Large intestine (tissue), 3 donors: ENCODE measurements around the gene RBM43. TPM values are rescaled to one million over a fixed set of nuclear protein-coding genes. Genes with fewer than 3 reads are reported as not detected.
A peak's percentile ranks its signal among the peaks of the same experiment; 100 is the strongest.

ENCODE experiments used
- DNase-seq, 2 donors: peaks; one replicate each; pipeline versions ENCODE4 v3.0.0 to v3.0.0-alpha.2; 2013
- H3K27ac ChIP-seq: one replicate; pipeline ENCODE4 v1.5.1; 2013; ENCODE audit warnings: low read length
- H3K27me3 ChIP-seq: 2 replicates; pipeline ENCODE4 v1.6.1; 2013; ENCODE audit warnings: low read length; ENCODE audit not compliant: control insufficient read depth, insufficient read depth
- H3K36me3 ChIP-seq: 2 replicates; pipeline ENCODE4 v1.6.1; 2013; ENCODE audit warnings: low read length; ENCODE audit not compliant: control insufficient read depth, insufficient read depth
- H3K4me1 ChIP-seq: one replicate; pipeline ENCODE4 v1.6.1; 2013; ENCODE audit warnings: low read length; ENCODE audit not compliant: control insufficient read depth, insufficient read depth
- H3K4me3 ChIP-seq: one replicate; pipeline ENCODE4 v1.5.1; 2013; ENCODE audit warnings: low read length
- H3K9me3 ChIP-seq: one replicate; pipeline ENCODE4 v1.6.1; 2013; ENCODE audit warnings: mild to moderate bottlenecking, low read depth, low read length, moderate library complexity; ENCODE audit not compliant: control insufficient read depth
- WGBS: methylation state at CpG from one replicate; pipeline ENCODE4 v1.1.5; 2013; ENCODE audit warnings: low lambda C conversion rate; ENCODE audit not compliant: insufficient coverage; 5-methylcytosine and 5-hydroxymethylcytosine counted together
- polyA plus RNA-seq: library from polyadenylated mRNA; unstranded; fragments of 120-200 nt; gene quantifications from one replicate; pipeline ENCODE4 v1.2.1, GENCODE V29; 2013

Gene RBM43
- polyA plus RNA-seq, 1 donor: 5.0 TPM

GRCh38 chr2:151292546-151292945, 30.9 kb upstream of the RBM43 start:
- Histone ChIP-seq H3K9me3 (peaks cover 7% of the 10 kb centered on the region), H3K4me3 (no peak overlapping the region), H3K27me3 (no peaks in the 10 kb centered on the region), H3K36me3 (no peaks in the 10 kb centered on the region), H3K4me1 (no peaks in the 10 kb centered on the region), H3K27ac (no peak overlapping the region)
- DNase-seq: no peak

- H3K4me3 ChIP-seq: no peak overlapping the region
- H3K36me3 ChIP-seq: no peaks in the 10 kb centered on the region
- WGBS: 100% methylated on average over 1 of the region's 2 CpGs
- H3K27me3 ChIP-seq: no peaks in the 10 kb centered on the region
- DNase-seq: no peak
- peaks cover 7% of the 10 kb centered on the region for H3K9me3 ChIP-seq
- H3K4me1 ChIP-seq: no peaks in the 10 kb centered on the region
- H3K27ac ChIP-seq: no peak overlapping the region
These were observed 30.5 kb upstream of the RBM43 start for GRCh38 chr2:151292141-151292540.

- no peaks in the 10 kb centered on the region for H3K4me1 ChIP-seq
- no peak overlapping the region for H3K4me3 ChIP-seq
- no peak overlapping the region for H3K27ac ChIP-seq
- peaks cover 7% of the 10 kb centered on the region for H3K9me3 ChIP-seq
- no peaks in the 10 kb centered on the region for H3K27me3 ChIP-seq
- DNase-seq: no peak
- no peaks in the 10 kb centered on the region for H3K36me3 ChIP-seq
These were observed 29.6 kb upstream of the RBM43 start for GRCh38 chr2:151291224-151291623.

- H3K27me3 ChIP-seq: no peaks in the 10 kb centered on the region
- H3K27ac ChIP-seq: peak overlapping the region; percentile 96
- no peaks in the 10 kb centered on the region for H3K36me3 ChIP-seq
- H3K9me3 ChIP-seq: peaks cover 3% of the 10 kb centered on the region
- no peak for DNase-seq
- 42% methylated on average over 3 of the region's 9 CpGs for WGBS
- H3K4me3 ChIP-seq: peak overlapping the region; percentile 56
- H3K4me1 ChIP-seq: no peaks in the 10 kb centered on the region
These were observed 28.6 kb upstream of the RBM43 start for GRCh38 chr2:151289972-151290866.

GRCh38 chr2:151287513-151288250, 26.0 kb upstream of the RBM43 start:
- WGBS: no CpG with 5 or more reads among the region's 5 CpGs
- H3K4me3 ChIP-seq: no peak overlapping the region
- H3K36me3 ChIP-seq: no peaks in the 10 kb centered on the region
- no peak for DNase-seq
- H3K27ac ChIP-seq: no peak overlapping the region
- H3K27me3 ChIP-seq: no peaks in the 10 kb centered on the region
- H3K9me3 ChIP-seq: peaks cover 3% of the 10 kb centered on the region
- no peaks in the 10 kb centered on the region for H3K4me1 ChIP-seq

- no peak for DNase-seq
- no CpG with 5 or more reads among the region's 4 CpGs for WGBS
- H3K27me3 ChIP-seq: no peaks in the 10 kb centered on the region
- H3K36me3 ChIP-seq: peaks cover 26% of the 10 kb centered on the region
- H3K9me3 ChIP-seq: no peaks in the 10 kb centered on the region
- no peaks in the 10 kb centered on the region for H3K4me1 ChIP-seq
- H3K27ac ChIP-seq: no peak overlapping the region
- no peak overlapping the region for H3K4me3 ChIP-seq
These were observed 20.7 kb upstream of the RBM43 start for GRCh38 chr2:151282401-151282800.

GRCh38 chr2:151280271-151280670, 18.6 kb upstream of the RBM43 start:
- WGBS: 0% methylated on average over 1 of the region's 4 CpGs
- H3K27me3 ChIP-seq: no peaks in the 10 kb centered on the region
- no peak overlapping the region for H3K27ac ChIP-seq
- no peaks in the 10 kb centered on the region for H3K9me3 ChIP-seq
- no peaks in the 10 kb centered on the region for H3K4me1 ChIP-seq
- no peak for DNase-seq
- no peak overlapping the region for H3K4me3 ChIP-seq
- peaks cover 34% of the 10 kb centered on the region for H3K36me3 ChIP-seq

GRCh38 chr2:151278487-151278886, 16.8 kb upstream of the RBM43 start:
- DNase-seq: no peak
- no peak overlapping the region for H3K4me3 ChIP-seq
- H3K27ac ChIP-seq: no peak overlapping the region
- no peaks in the 10 kb centered on the region for H3K4me1 ChIP-seq
- no peaks in the 10 kb centered on the region for H3K9me3 ChIP-seq
- no CpG with 5 or more reads among the region's 2 CpGs for WGBS
- no peaks in the 10 kb centered on the region for H3K27me3 ChIP-seq
- H3K36me3 ChIP-seq: peaks cover 37% of the 10 kb centered on the region

- no CpG with 5 or more reads among the region's 1 CpG for WGBS
- no peak for DNase-seq
- Histone ChIP-seq H3K27ac (no peak overlapping the region), H3K27me3 (no peaks in the 10 kb centered on the region), H3K4me1 (no peaks in the 10 kb centered on the region), H3K36me3 (peaks cover 42% of the 10 kb centered on the region), H3K4me3 (no peak overlapping the region), H3K9me3 (no peaks in the 10 kb centered on the region)
These were observed 15.4 kb upstream of the RBM43 start for GRCh38 chr2:151277067-151277466.

- no peaks in the 10 kb centered on the region for H3K4me1 ChIP-seq
- 100% methylated on average over 3 of the region's 7 CpGs for WGBS
- H3K4me3 ChIP-seq: no peak overlapping the region
- no peak for DNase-seq
- no peaks in the 10 kb centered on the region for H3K9me3 ChIP-seq
- no peak overlapping the region for H3K27ac ChIP-seq
- peaks cover 37% of the 10 kb centered on the region for H3K36me3 ChIP-seq
- no peaks in the 10 kb centered on the region for H3K27me3 ChIP-seq
These were observed 13.6 kb upstream of the RBM43 start for GRCh38 chr2:151275291-151275690.
